OCI-LY7 (cell line): ENCODE results near the gene CYB5RL. TPM values are rescaled to one million over a fixed set of nuclear protein-coding genes. Genes with fewer than 3 reads are reported as not detected.

Experiments
- BruUV-seq: library from RNA; stranded (reverse); fragments of 400-500 nt; replicated peaks from 2 replicates; lab custom pipeline; 2021; lab: Mats Ljungman, UMichigan
- CTCF ChIA-PET: fragments of 300-600 bp; sonication (Branson Sonifier 250); formaldehyde crosslinking; loops from one replicate; lab custom pipeline; 2022; ENCODE audit warnings: antibody characterized with exemption; ENCODE audit not compliant: unreplicated experiment; lab: Charles Lee
- POLR2A ChIA-PET: fragments of 300-600 bp; sonication (Branson Sonifier 250); formaldehyde crosslinking; loops from one replicate; lab custom pipeline; 2022; ENCODE audit warnings: antibody characterized with exemption; lab: Charles Lee
- DNase-seq: peaks from one replicate; pipeline ENCODE4 v3.0.0-alpha.2; 2015; ENCODE audit warnings: low spot score
- H2AFZ ChIP-seq: fragments of 200-600 bp; sonication (generic), shearing (Covaris generic); 2 replicates; pipeline ENCODE4 v1.6.1; 2014; ENCODE audit warnings: mild to moderate bottlenecking, antibody characterized with exemption, low read length, moderate library complexity
- H3K27ac ChIP-seq: fragments of 200-600 bp; sonication (generic); 2 replicates; pipeline ENCODE4 v1.5.1; 2014; ENCODE audit warnings: mixed run types, low read depth, mild to moderate bottlenecking, moderate library complexity, low read length, inconsistent platforms; ENCODE audit not compliant: poor library complexity, severe bottlenecking
- H3K36me3 ChIP-seq: fragments of 200-600 bp; sonication (generic); 2 replicates; pipeline ENCODE4 v1.6.1; 2014; ENCODE audit warnings: mild to moderate bottlenecking, antibody characterized with exemption, low read length, moderate library complexity, mixed read lengths; ENCODE audit not compliant: insufficient read depth
- H3K4me1 ChIP-seq: fragments of 200-600 bp; sonication (generic); 2 replicates; pipeline ENCODE4 v1.5.1; 2014; ENCODE audit warnings: mild to moderate bottlenecking, low read length; ENCODE audit not compliant: insufficient read depth, poor library complexity, severe bottlenecking
- H3K4me2 ChIP-seq: fragments of 200-600 bp; sonication (generic); 2 replicates; pipeline ENCODE4 v1.6.1; 2014; ENCODE audit warnings: mild to moderate bottlenecking, low read length
- H3K4me3 ChIP-seq: fragments of 200-600 bp; sonication (generic); 2 replicates; pipeline ENCODE4 v1.5.1; 2014; ENCODE audit warnings: mild to moderate bottlenecking, low read depth, low read length; ENCODE audit not compliant: poor library complexity, severe bottlenecking
- H3K79me2 ChIP-seq: fragments of 200-600 bp; sonication (generic); 2 replicates; pipeline ENCODE4 v1.6.1; 2016; ENCODE audit warnings: low read depth, mild to moderate bottlenecking, low read length, moderate library complexity, mixed read lengths; ENCODE audit not compliant: insufficient read depth
- H3K9me2 ChIP-seq: fragments of 200-600 bp; sonication (generic); 2 replicates; pipeline ENCODE4 v1.6.1; 2016; ENCODE audit warnings: mild to moderate bottlenecking, low read length, mixed read lengths; ENCODE audit not compliant: insufficient read depth
- H3K9me3 ChIP-seq: fragments of 200-600 bp; sonication (generic); 2 replicates; pipeline ENCODE4 v1.6.1; 2014; ENCODE audit warnings: mild to moderate bottlenecking, mixed run types, low read length, mixed read lengths
- H4K20me1 ChIP-seq: fragments of 200-600 bp; sonication (generic); 2 replicates; pipeline ENCODE4 v1.6.1; 2014; ENCODE audit warnings: mild to moderate bottlenecking, antibody characterized with exemption, low read length, moderate library complexity, mixed read lengths; ENCODE audit not compliant: insufficient read depth
- CTCF ChIP-seq: fragments of 200-600 bp; sonication (generic); conservative IDR thresholded peaks from 2 replicates; pipeline ENCODE4 v1.5.1; 2014; ENCODE audit warnings: mild to moderate bottlenecking, antibody characterized with exemption, low read length, moderate library complexity, mixed read lengths
- EZH2phosphoT487 ChIP-seq: fragments of 200-600 bp; sonication (generic); IDR thresholded peaks from 2 replicates; pipeline ENCODE4 v1.6.1; 2018; ENCODE audit warnings: low read depth, borderline replicate concordance, mild to moderate bottlenecking, mixed run types, antibody characterized with exemption, low read length, moderate library complexity, mixed read lengths
- intact Hi-C: fragments of 100-400 bp; cut with micrococcal nuclease; formaldehyde crosslinking; loops from one replicate; pipeline ENCODE4 v1.10.0; 2022; ENCODE audit not compliant: unreplicated experiment
- total RNA-seq, 2 experiments: library from RNA; depleted of rRNA in 1 of 2; stranded (reverse); fragments of >200 nt in 1 of 2; shearing (Covaris generic) in 1 of 2; gene quantifications; 2 replicates each; pipeline ENCODE4 v1.2.3, GENCODE V29; 2014 to 2022

Gene CYB5RL
- total RNA-seq, 2 experiments from 2014 or later = 10.4 to 20.6 TPM

- CTCF ChIA-PET = no interaction called here
- TF ChIP-seq EZH2phosphoT487 (no peak), CTCF (no peak)
These were observed 21.4 kb upstream of the CYB5RL start for GRCh38 chr1:54221113-54221834.

DNA sequence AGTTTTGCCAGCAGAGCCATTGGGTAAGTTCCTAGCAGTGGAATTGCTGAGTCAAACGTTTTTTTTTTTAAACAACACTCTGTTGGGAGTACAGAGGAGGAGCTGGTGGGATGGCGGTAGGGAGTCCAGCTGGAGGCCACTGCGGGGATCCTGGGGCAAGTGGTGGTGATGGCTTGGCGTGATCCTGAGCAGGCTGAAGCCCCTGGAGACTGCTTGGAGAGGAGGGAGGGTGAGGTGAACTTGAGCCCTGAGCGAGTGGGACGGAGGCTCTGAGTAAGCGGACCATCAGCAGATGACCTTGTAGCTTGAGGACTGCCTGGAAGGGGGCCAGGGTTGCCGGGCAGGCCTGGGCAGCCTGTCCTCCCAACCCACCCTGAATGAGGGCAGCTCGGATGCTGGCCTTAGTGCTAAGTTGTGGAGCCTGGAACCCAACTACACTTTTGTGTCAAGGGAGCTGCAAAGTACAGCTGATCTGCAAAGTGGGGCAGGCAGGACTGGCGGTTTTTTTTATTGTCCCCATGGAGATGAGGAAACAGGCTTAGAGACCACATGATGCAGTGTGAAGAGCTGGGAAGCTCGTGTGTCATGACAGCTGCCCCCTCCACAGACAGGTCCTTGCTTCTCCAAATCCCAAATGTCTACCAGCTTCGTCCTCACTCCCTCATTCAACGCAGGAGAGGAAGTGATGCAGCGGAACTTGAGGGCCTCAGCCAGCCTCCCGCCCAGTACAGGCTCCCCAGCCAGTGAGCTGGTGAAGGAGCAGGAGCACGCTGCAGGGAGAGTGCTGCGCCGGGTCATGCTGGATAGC, 20.4 kb upstream of the CYB5RL start:
- H4K20me1 ChIP-seq = no peaks in the 10 kb centered on the region
- intact Hi-C loops = no loop called here
- no TSS peak for BruUV-seq
- TF ChIP-seq CTCF (no peak), EZH2phosphoT487 (no peak)
- no peak overlapping the region for H3K27ac ChIP-seq
- H3K9me2 ChIP-seq = no peaks in the 10 kb centered on the region
- DNase-seq = no peak
- H3K4me3 ChIP-seq = no peak overlapping the region
- H3K79me2 ChIP-seq = no peaks in the 10 kb centered on the region
- no peaks in the 10 kb centered on the region for H3K4me1 ChIP-seq
- H3K36me3 ChIP-seq = peaks cover 58% of the 10 kb centered on the region
- no peak overlapping the region for H3K4me2 ChIP-seq
- CTCF ChIA-PET = no interaction called here
- H3K9me3 ChIP-seq = no peaks in the 10 kb centered on the region
- POLR2A ChIA-PET = no interaction called here
- H2AFZ ChIP-seq = no peak overlapping the region

More at GRCh38 chr1:54221113-54221834, 21.4 kb upstream of the CYB5RL start:
- H2AFZ ChIP-seq = no peak overlapping the region
- no TSS peak for BruUV-seq
- no peaks in the 10 kb centered on the region for H4K20me1 ChIP-seq
- no peak overlapping the region for H3K4me3 ChIP-seq
- no peak overlapping the region for H3K27ac ChIP-seq
- peaks cover 48% of the 10 kb centered on the region for H3K36me3 ChIP-seq
- H3K9me3 ChIP-seq = no peaks in the 10 kb centered on the region
- DNase-seq = no peak
- H3K4me2 ChIP-seq = no peak overlapping the region
- H3K79me2 ChIP-seq = no peaks in the 10 kb centered on the region
- H3K4me1 ChIP-seq = no peaks in the 10 kb centered on the region
- POLR2A ChIA-PET = interaction anchor here (0.6 kb wide), 1 partner anchor 11 kb away, joined by 3 read pairs; no protein-coding TSS in a partner anchor
- H3K9me2 ChIP-seq = no peaks in the 10 kb centered on the region
- intact Hi-C loops = no loop called here

GRCh38 chr1:54219688-54220003, 19.8 kb upstream of the CYB5RL start:
- Histone ChIP-seq H2AFZ (no peak overlapping the region), H3K4me1 (no peaks in the 10 kb centered on the region), H3K4me3 (no peak overlapping the region), H3K36me3 (peaks cover 64% of the 10 kb centered on the region), H3K27ac (no peak overlapping the region), H4K20me1 (no peaks in the 10 kb centered on the region), H3K9me3 (no peaks in the 10 kb centered on the region), H3K9me2 (no peaks in the 10 kb centered on the region), H3K79me2 (no peaks in the 10 kb centered on the region), H3K4me2 (no peak overlapping the region)
- TF ChIP-seq CTCF = no peak
- TF ChIP-seq EZH2phosphoT487 = no peak
- intact Hi-C loops = no loop called here
- CTCF ChIA-PET = no interaction called here
- no TSS peak for BruUV-seq
- DNase-seq = no peak
- POLR2A ChIA-PET = no interaction called here
